WTC11 (cell line): ENCODE results near the gene TMEM187. TPM values are rescaled to one million over a fixed set of nuclear protein-coding genes. Genes with fewer than 3 reads are reported as not detected.

Source experiments
- ATAC-seq: fragments of 200-7000 bp; cut with Tn5 transposase; 2 replicates; pipeline ENCODE4 v1.10.0; 2021; ENCODE audit warnings: mild to moderate bottlenecking, moderate library complexity
- Bru-seq: library from RNA; stranded (reverse); fragments of 400-500 nt; gene quantifications from one replicate; lab custom pipeline; 2021; lab: Mats Ljungman, UMichigan
- CTCF ChIA-PET: fragments of 300-600 bp; sonication (Branson Sonifier 250); formaldehyde crosslinking; loops from one replicate; lab custom pipeline; 2021; ENCODE audit warnings: antibody characterized with exemption; lab: Charles Lee
- POLR2A ChIA-PET: fragments of 350-600 bp; sonication (Branson Sonifier 250); formaldehyde crosslinking; loops from one replicate; lab custom pipeline; 2021; ENCODE audit warnings: antibody characterized with exemption; lab: Charles Lee
- DNase-seq: peaks from one replicate; pipeline ENCODE4 v3.0.0; 2021; ENCODE audit warnings: low spot score
- H3K27ac Mint-ChIP-seq: 2 replicates; pipeline ENCODE4 v1.8.0; 2021; ENCODE audit warnings: mixed read lengths
- H3K27me3 Mint-ChIP-seq: 2 replicates; pipeline ENCODE4 v1.8.0; 2021; ENCODE audit warnings: low read depth, mild to moderate bottlenecking, moderate library complexity, mixed read lengths
- H3K36me3 Mint-ChIP-seq: 2 replicates; pipeline ENCODE4 v1.8.0; 2021; ENCODE audit warnings: mixed read lengths
- H3K4me1 Mint-ChIP-seq: 2 replicates; pipeline ENCODE4 v1.8.0; 2022; ENCODE audit warnings: mixed read lengths
- H3K4me3 Mint-ChIP-seq: 2 replicates; pipeline ENCODE4 v1.8.0; 2021; ENCODE audit warnings: mild to moderate bottlenecking, moderate library complexity, mixed read lengths
- H3K9me3 Mint-ChIP-seq: 2 replicates; pipeline ENCODE4 v1.8.0; 2021; ENCODE audit warnings: mixed read lengths
- ATF3 ChIP-seq: sonication (generic); formaldehyde crosslinking; conservative IDR thresholded peaks from 2 replicates; pipeline ENCODE4 v1.8.1; 2022; ENCODE audit warnings: mild to moderate bottlenecking, missing genetic modification reagents
- CREM ChIP-seq: sonication (generic); formaldehyde crosslinking; IDR thresholded peaks from 2 replicates; pipeline ENCODE4 v1.8.1; 2022; ENCODE audit warnings: mild to moderate bottlenecking, missing genetic modification reagents, moderate library complexity
- ERG ChIP-seq: fragments of 250-450 bp; sonication (Bioruptor Pico); IDR thresholded peaks from 2 replicates; pipeline ENCODE4 v1.8.0; 2021; ENCODE audit warnings: mild to moderate bottlenecking
- ESRRA ChIP-seq: sonication (generic); formaldehyde crosslinking; IDR thresholded peaks from 2 replicates; pipeline ENCODE4 v1.8.1; 2022; ENCODE audit warnings: mild to moderate bottlenecking, missing genetic modification reagents, borderline replicate concordance
- FOXJ3 ChIP-seq: sonication (generic); formaldehyde crosslinking; IDR thresholded peaks from 2 replicates; pipeline ENCODE4 v1.9.0; 2021; ENCODE audit warnings: missing genetic modification reagents, mild to moderate bottlenecking, borderline replicate concordance
- GABPB1 ChIP-seq: sonication (generic); formaldehyde crosslinking; IDR thresholded peaks from 2 replicates; pipeline ENCODE4 v1.8.1; 2023; ENCODE audit warnings: mild to moderate bottlenecking, missing genetic modification reagents
- GRHL2 ChIP-seq: fragments of 250-450 bp; sonication (Bioruptor Pico); IDR thresholded peaks from 2 replicates; pipeline ENCODE4 v1.8.0; 2022; ENCODE audit warnings: mild to moderate bottlenecking, moderate library complexity; ENCODE audit not compliant: insufficient replicate concordance, severe bottlenecking
- KAT7 ChIP-seq: sonication (generic); formaldehyde crosslinking; IDR thresholded peaks from 2 replicates; pipeline ENCODE4 v1.8.1; 2023; ENCODE audit warnings: missing genetic modification reagents, mild to moderate bottlenecking, borderline replicate concordance
- NFYB ChIP-seq: sonication (generic); formaldehyde crosslinking; conservative IDR thresholded peaks from 2 replicates; pipeline ENCODE4 v1.8.0; 2022; ENCODE audit warnings: low read depth, missing genetic modification reagents
- NR2C2 ChIP-seq: sonication (generic); formaldehyde crosslinking; IDR thresholded peaks from 2 replicates; pipeline ENCODE4 v1.8.0; 2022; ENCODE audit warnings: mild to moderate bottlenecking, missing genetic modification reagents
- SP1 ChIP-seq: sonication (generic); formaldehyde crosslinking; conservative IDR thresholded peaks from 2 replicates; pipeline ENCODE4 v1.8.1; 2022; ENCODE audit warnings: missing genetic modification reagents
- USF2 ChIP-seq: sonication (generic); formaldehyde crosslinking; IDR thresholded peaks from 2 replicates; pipeline ENCODE4 v1.8.1; 2023; ENCODE audit warnings: mild to moderate bottlenecking, missing genetic modification reagents, moderate library complexity
- ZMAT4 ChIP-seq: fragments of 250-450 bp; sonication (Bioruptor Pico); IDR thresholded peaks from 2 replicates; pipeline ENCODE4 v1.9.0; 2021; ENCODE audit warnings: mild to moderate bottlenecking
- ZNF121 ChIP-seq: sonication (generic); formaldehyde crosslinking; IDR thresholded peaks from 2 replicates; pipeline ENCODE4 v1.8.0; 2023; ENCODE audit warnings: missing genetic modification reagents
- ZNF219 ChIP-seq: sonication (generic); formaldehyde crosslinking; IDR thresholded peaks from 2 replicates; pipeline ENCODE4 v1.8.0; 2023; ENCODE audit warnings: missing genetic modification reagents, mild to moderate bottlenecking, borderline replicate concordance
- ZNF396 ChIP-seq: fragments of 250-450 bp; sonication (Bioruptor Pico); IDR thresholded peaks from 2 replicates; pipeline ENCODE4 v1.8.0; 2021; ENCODE audit warnings: mild to moderate bottlenecking, moderate library complexity, borderline replicate concordance
- ZNF532 ChIP-seq: fragments of 250-450 bp; sonication (Bioruptor Pico); IDR thresholded peaks from 2 replicates; pipeline ENCODE4 v1.9.0; 2021; ENCODE audit warnings: mild to moderate bottlenecking, borderline replicate concordance
- ZNF671 ChIP-seq: fragments of 250-450 bp; sonication (Bioruptor Pico); IDR thresholded peaks from 2 replicates; pipeline ENCODE4 v1.8.0; 2021; ENCODE audit warnings: mild to moderate bottlenecking
- long read RNA-seq, 3 experiments: library from RNA in 1 of 3; library from capped mRNA in 1 of 3; library from polyadenylated mRNA in 1 of 3; unstranded in 2 of 3; stranded (forward) in 1 of 3; transcript quantifications; one replicate each; pipeline ENCODE4 v2.0.0, GENCODE V29; 2021
- total RNA-seq: library from RNA; stranded (reverse); gene quantifications from 3 replicates; pipeline ENCODE4 v1.2.3, GENCODE V29; 2021

The TMEM187 gene
- total RNA-seq: 8.4 to 12.3 TPM (median 10.1 TPM) in 3 replicates
- Bru-seq, nascent RNA: percentile 49 among the genes with signal in this experiment
- long read RNA-seq, experiment 1, transcript TMEM187-201 (2 exons, 1,880 nt): major isoform, 7 of 9 reads
- long read RNA-seq, experiment 1, partial matches to known transcripts: 0 of 9 reads
- long read RNA-seq, experiment 1, other reads (novel, unspliced or antisense): 2 of 9 reads
- long read RNA-seq, experiment 2, transcript TMEM187-201 (2 exons, 1,880 nt): major isoform, 7 of 9 reads
- long read RNA-seq, experiment 2, partial matches to known transcripts: 0 of 9 reads
- long read RNA-seq, experiment 2, other reads (novel, unspliced or antisense): 2 of 9 reads
- long read RNA-seq, experiment 3, transcript TMEM187-201 (2 exons, 1,880 nt): major isoform, 10 of 10 reads
- long read RNA-seq, experiment 3, partial matches to known transcripts: 0 of 10 reads
- long read RNA-seq, experiment 3, other reads (novel, unspliced or antisense): 0 of 10 reads

GRCh38 chrX:153972368-153973126 is at the start of gene TMEM187:
TSS of gene TMEM187 (plus strand) at chrX:153972754. CDS start at chrX:153982063, 9,309 bp downstream.
- TF ChIP-seq SP1 (CRISPR knock-in tag) (0 out of 2 replicates have a peak, but pooled peaks have one; percentile 10), ESRRA (no peak)
- CTCF ChIA-PET: no interaction called here
- H3K27me3 Mint-ChIP-seq: no peaks in the 10 kb centered on the region
- DNase-seq: peak; percentile 82
- peaks cover 20% of the 10 kb centered on the region for H3K4me1 Mint-ChIP-seq
- peak; percentile 44 for ATAC-seq
- peak within 1 kb of the TSS; percentile 100 for H3K27ac Mint-ChIP-seq
- H3K9me3 Mint-ChIP-seq: no peaks in the 10 kb centered on the region
- POLR2A ChIA-PET: interaction anchor here (0.6 to 1.5 kb wide), 2 partner anchors 40 to 351 kb away, joined by 3 to 4 read pairs; no protein-coding TSS in a partner anchor
- peak within 1 kb of the TSS; percentile 100 for H3K4me3 Mint-ChIP-seq
- H3K36me3 Mint-ChIP-seq: no peaks in the 10 kb centered on the region; the same call in 1 of the 2 replicates

GRCh38 chrX:153922932-153923857 is 49.4 kb upstream of the TMEM187 start:
- H3K36me3 Mint-ChIP-seq: 0 out of 2 replicates have a peak, but pooled peaks cover 7% of the 10 kb centered on the region
- ChIA-PET POLR2A (interaction anchor here (1.3 kb wide), 1 partner anchor 11 kb away, joined by 3 read pairs; no protein-coding TSS in a partner anchor), CTCF (interaction anchor here (0.6 to 6.9 kb wide), 21 partner anchors 11 to 414 kb away, joined by 3 to 116 read pairs (median 5); partner anchors contain the start of genes NAA10 and RENBP)
- H3K27ac Mint-ChIP-seq: no peak overlapping the region
- H3K9me3 Mint-ChIP-seq: no peaks in the 10 kb centered on the region
- DNase-seq: no peak
- peak; percentile 10; the same call in 1 of the 2 replicates for ATAC-seq
- H3K4me1 Mint-ChIP-seq: peaks cover 23% of the 10 kb centered on the region
- no peak overlapping the region for H3K4me3 Mint-ChIP-seq
- H3K27me3 Mint-ChIP-seq: no peaks in the 10 kb centered on the region
- TF ChIP-seq NR2C2 (CRISPR knock-in tag): no peak
- TF ChIP-seq FOXJ3 (CRISPR knock-in tag): no peak
- TF ChIP-seq ZNF396 (CRISPR knock-in tag): no peak
- TF ChIP-seq GRHL2 (CRISPR knock-in tag): no peak
- TF ChIP-seq KAT7 (CRISPR knock-in tag): no peak
- no peak for TF ChIP-seq NFYB (CRISPR knock-in tag)
- no peak for TF ChIP-seq ZNF121
- TF ChIP-seq ATF3 (CRISPR knock-in tag): no peak
- no peak for TF ChIP-seq ERG (CRISPR knock-in tag)
- TF ChIP-seq USF2 (CRISPR knock-in tag): no peak
- TF ChIP-seq ZMAT4: no peak
- TF ChIP-seq ZNF671 (CRISPR knock-in tag): no peak
- no peak for TF ChIP-seq GABPB1 (CRISPR knock-in tag)
- TF ChIP-seq ZNF219: no peak
- TF ChIP-seq ZNF532 (CRISPR knock-in tag): no peak
- no peak for TF ChIP-seq CREM
- TF ChIP-seq, all 79 proteins: peak for 0
